ENCODE data around the gene ZNF561. TPM values are rescaled to one million over a fixed set of nuclear protein-coding genes. Genes with fewer than 3 reads are reported as not detected.

Gene ZNF561
- total RNA-seq, 1 donor from 2014 or later: 49.1 TPM

DNA sequence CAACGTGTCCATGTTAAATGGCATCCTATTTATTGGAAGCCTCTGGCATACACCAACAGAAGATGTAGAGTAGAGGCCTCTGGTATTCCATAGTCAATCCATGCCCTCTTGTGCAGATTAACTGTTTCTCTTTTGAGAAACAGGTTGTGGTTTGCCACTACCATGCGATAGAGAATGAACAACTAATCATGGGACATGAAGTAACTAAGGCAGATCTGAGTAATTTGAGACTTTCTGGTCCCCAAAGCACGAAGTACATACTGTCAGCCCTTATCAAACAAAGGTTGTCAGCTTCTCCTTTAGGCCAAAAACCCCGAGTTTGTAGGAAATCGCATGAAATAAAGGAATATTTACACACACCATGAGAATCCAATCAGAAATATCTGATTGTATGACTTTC lies 40.3 kb downstream of the ZNF561 start:
- no peak for DNase-seq

DNA sequence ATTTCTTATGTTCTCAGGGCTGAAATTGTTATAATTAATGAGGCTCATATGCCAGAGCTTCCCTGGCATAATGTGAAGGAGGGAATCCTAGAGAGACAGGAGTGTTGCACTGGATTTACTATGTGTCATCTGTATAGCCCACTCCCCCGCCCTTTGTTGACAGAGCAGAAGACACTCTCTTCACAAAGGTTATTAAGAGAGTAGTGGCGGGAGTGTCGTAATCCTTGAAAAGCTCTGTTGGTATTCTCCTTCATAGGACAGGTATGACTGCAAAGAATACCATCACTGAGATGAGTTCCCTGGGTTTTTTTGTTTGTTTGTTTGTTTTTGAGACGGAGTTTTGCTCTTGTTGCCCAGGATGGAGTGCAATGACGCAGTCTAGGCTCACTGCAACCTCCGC lies 50.8 kb downstream of the ZNF561 start:
- no peak for DNase-seq

DNA sequence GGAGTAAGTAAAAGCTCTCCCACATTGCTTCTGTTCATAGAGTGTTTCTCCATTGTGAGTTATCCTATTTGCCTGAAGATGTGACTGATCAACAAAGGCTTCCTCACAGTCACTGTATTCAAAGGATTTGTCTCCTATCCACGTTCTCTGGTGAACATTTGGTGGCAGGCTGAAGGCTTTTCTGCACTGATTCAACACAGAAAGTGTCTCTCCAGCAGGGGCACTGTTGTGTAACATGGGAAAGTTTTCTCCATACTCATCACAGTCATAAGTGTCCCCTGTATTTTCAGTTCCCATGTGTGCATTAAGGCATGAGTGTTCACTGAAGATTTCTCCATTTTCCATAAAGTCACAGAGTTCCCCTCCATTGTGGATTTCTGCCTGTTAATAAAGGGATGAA lies 54.3 kb downstream of the ZNF561 start:
- DNase-seq: no peak

DNA sequence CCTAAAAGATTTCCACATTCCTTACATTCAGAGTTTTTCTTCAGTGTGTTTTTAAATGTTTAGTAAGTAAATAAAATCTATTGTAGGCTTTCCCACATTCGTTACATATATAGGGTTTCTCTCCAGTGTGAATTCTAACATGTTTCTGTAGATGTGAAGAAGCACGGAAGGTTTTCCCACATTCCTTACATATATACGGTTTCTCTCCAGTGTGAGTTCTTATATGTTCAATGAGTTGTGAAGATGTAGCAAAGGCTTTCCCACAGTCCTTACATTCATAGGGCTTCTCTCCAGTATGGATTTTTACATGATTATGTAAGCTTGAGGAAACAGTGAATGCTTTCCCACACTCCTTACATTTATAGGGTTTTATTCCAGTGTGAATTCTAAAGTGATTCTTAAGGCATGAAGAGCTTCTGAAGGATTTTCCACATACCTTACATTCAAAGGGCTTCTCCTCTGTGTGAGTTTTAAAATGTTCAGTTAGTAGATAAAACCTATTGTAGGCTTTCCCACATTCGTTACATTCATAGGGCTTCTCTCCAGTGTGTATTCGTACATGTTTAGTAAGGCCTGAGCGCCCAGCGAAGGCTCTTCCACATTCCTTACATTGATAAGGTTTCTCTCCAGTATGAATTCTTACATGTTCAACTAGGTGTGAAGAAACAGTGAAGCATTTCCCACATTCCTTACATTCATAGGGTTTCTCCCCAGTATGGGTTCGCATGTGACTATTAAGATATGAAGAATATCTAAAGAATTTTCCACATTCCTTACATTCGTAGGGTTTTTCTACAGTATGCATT lies 54.9 kb downstream of the ZNF561 start:
- DNase-seq: no peak

Other genes with a start within 250 kb of the ZNF561 start
- 21.1 TPM for gene ZNF266, start 185.7 kb downstream of the ZNF561 start, total RNA-seq
- gene ZNF560, start 122.6 kb downstream of the ZNF561 start, total RNA-seq: not detected
- 18.8 TPM for gene ZNF426, start 82.6 kb downstream of the ZNF561 start, total RNA-seq
- gene ZNF121, start 36.7 kb downstream of the ZNF561 start, total RNA-seq: 40.5 TPM
- 47.9 TPM for gene ZNF562, start 53.9 kb upstream of the ZNF561 start, total RNA-seq
- 18.3 TPM for gene ZNF846, start 147.5 kb upstream of the ZNF561 start, total RNA-seq
- 16.3 TPM for gene FBXL12, start 197.8 kb upstream of the ZNF561 start, total RNA-seq
- 139 TPM for gene UBL5, start 206.7 kb upstream of the ZNF561 start, total RNA-seq
- gene PIN1, start 214.1 kb upstream of the ZNF561 start, total RNA-seq: 71.6 TPM